A549 (cell line): ENCODE results near the gene TEX51. TPM values are rescaled to one million over a fixed set of nuclear protein-coding genes. Genes with fewer than 3 reads are reported as not detected.

Experiments used
- ATAC-seq, 2 experiments: fragments of 200-7000 bp in 1 of 2; fragments of >200 bp in 1 of 2; cut with Nextera tagmentation in 1 of 2; cut with Tn5 transposase in 1 of 2; 3 replicates each; pipeline versions ENCODE4 v1.8.0 to v1.9.1; 2018 to 2020; ENCODE audit warnings: mild to moderate bottlenecking in 1 of 2, moderate library complexity in 1 of 2
- CTCF ChIA-PET: fragments of 300-600 bp; sonication (Branson Sonifier 250); formaldehyde crosslinking; extraction: SDS; loops from one replicate; lab custom pipeline; 2021; ENCODE audit warnings: antibody characterized with exemption, inconsistent platforms; lab: Yijun Ruan, JAX
- POLR2A ChIA-PET: fragments of 350-600 bp; formaldehyde crosslinking; extraction: SDS; loops from one replicate; lab custom pipeline; 2021; ENCODE audit warnings: antibody characterized with exemption, inconsistent platforms; lab: Yijun Ruan, JAX
- DNase-seq, 2 experiments: peaks; one replicate each; pipeline versions ENCODE4 v3.0.0 to v3.0.0-alpha.2; 2011 to 2016; ENCODE audit warnings: low read depth in 1 of 2, low spot score in 1 of 2
- FAIRE-seq: peaks from 2 replicates; lab custom pipeline; 2011; peaks lifted over from hg19 to GRCh38; lab: Jason Lieb, UNC
- H3K27ac ChIP-seq, 2 experiments: fragments of >200 bp; sonication (Bioruptor Twin); formaldehyde crosslinking; 3 replicates each; pipeline ENCODE4 v1.5.1; 2016 to 2017
- H3K4me1 ChIP-seq: fragments of >200 bp; sonication (Bioruptor Twin); formaldehyde crosslinking; 3 replicates; pipeline ENCODE4 v1.6.1; 2016
- H3K4me2 ChIP-seq: fragments of >200 bp; sonication (Bioruptor Twin); formaldehyde crosslinking; 3 replicates; pipeline ENCODE4 v1.6.1; 2016
- H3K4me3 ChIP-seq: fragments of >200 bp; sonication (Bioruptor Twin); formaldehyde crosslinking; 3 replicates; pipeline ENCODE4 v1.5.1; 2016
- H3K9me3 ChIP-seq: fragments of >200 bp; sonication (Bioruptor Twin); formaldehyde crosslinking; 3 replicates; pipeline ENCODE4 v1.6.1; 2016
- BCL3 ChIP-seq: fragments of >200 bp; sonication (Bioruptor Twin); formaldehyde crosslinking; IDR thresholded peaks from 3 replicates; pipeline ENCODE4 v1.6.1; 2016
- CBX8 ChIP-seq: fragments of 200-600 bp; sonication (generic); IDR thresholded peaks from 2 replicates; pipeline ENCODE4 v1.6.1; 2016
- CEBPB ChIP-seq, 2 experiments: fragments of >200 bp in 1 of 2; sonication (Bioruptor Twin) in 1 of 2; formaldehyde crosslinking in 1 of 2; IDR thresholded peaks; 2 replicates each; pipeline ENCODE4 v1.6.1; 2012 to 2016
- CHD2 ChIP-seq: fragments of 150-350 bp; IDR thresholded peaks from 2 replicates; pipeline ENCODE4 v1.6.1; 2014; ENCODE audit warnings: low read length; ENCODE audit not compliant: partially characterized antibody
- E2F6 ChIP-seq: IDR thresholded peaks from 2 replicates; pipeline ENCODE4 v1.6.1; 2012; ENCODE audit warnings: low read depth, borderline replicate concordance
- ELK1 ChIP-seq: fragments of 150-350 bp; IDR thresholded peaks from 2 replicates; pipeline ENCODE4 v1.6.1; 2014; ENCODE audit warnings: low read depth, mild to moderate bottlenecking, low read length
- EP300 ChIP-seq, 2 experiments: fragments of >200 bp; sonication (Bioruptor Twin); formaldehyde crosslinking; IDR thresholded peaks; 2 replicates in 1 of 2; 3 replicates in 1 of 2; pipeline ENCODE4 v1.6.1; 2016 to 2017
- FOSB ChIP-seq: fragments of 250-450 bp; sonication (Bioruptor Pico); IDR thresholded peaks from 2 replicates; pipeline ENCODE4 v1.5.0; 2020; ENCODE audit warnings: mild to moderate bottlenecking, moderate library complexity
- FOXS1 ChIP-seq: fragments of 250-450 bp; sonication (Bioruptor Pico); IDR thresholded peaks from 2 replicates; pipeline ENCODE4 v1.5.0; 2020; ENCODE audit warnings: mild to moderate bottlenecking, moderate library complexity
- GATA3 ChIP-seq: IDR thresholded peaks from 2 replicates; pipeline ENCODE4 v1.6.1; 2012; ENCODE audit warnings: borderline replicate concordance
- HOXB13 ChIP-seq: fragments of 250-450 bp; sonication (Bioruptor Pico); IDR thresholded peaks from 2 replicates; pipeline ENCODE4 v1.5.0; 2020; ENCODE audit warnings: low read depth, mild to moderate bottlenecking, moderate library complexity
- JUNB ChIP-seq: fragments of >200 bp; sonication (Bioruptor Twin); formaldehyde crosslinking; IDR thresholded peaks from 2 replicates; pipeline ENCODE4 v1.6.1; 2016
- KDM1A ChIP-seq: fragments of 200-600 bp; sonication (generic); IDR thresholded peaks from 2 replicates; pipeline ENCODE4 v1.6.1; 2016; ENCODE audit warnings: low read depth, mild to moderate bottlenecking
- KDM5A ChIP-seq: fragments of 200-600 bp; sonication (generic); IDR thresholded peaks from 2 replicates; pipeline ENCODE4 v1.6.1; 2016; ENCODE audit warnings: antibody characterized with exemption, mild to moderate bottlenecking
- MAFK ChIP-seq: fragments of 450-650 bp; IDR thresholded peaks from 2 replicates; pipeline ENCODE4 v1.6.1; 2014; ENCODE audit not compliant: partially characterized antibody
- NPAS2 ChIP-seq: fragments of 250-450 bp; sonication (Bioruptor Pico); IDR thresholded peaks from 2 replicates; pipeline ENCODE4 v1.8.0; 2022; ENCODE audit warnings: mild to moderate bottlenecking, moderate library complexity, borderline replicate concordance
- PBX3 ChIP-seq: IDR thresholded peaks from 2 replicates; pipeline ENCODE4 v1.6.1; 2012
- PHF8 ChIP-seq: fragments of 200-600 bp; sonication (generic); IDR thresholded peaks from 2 replicates; pipeline ENCODE4 v1.6.1; 2016; ENCODE audit warnings: low read depth, mild to moderate bottlenecking, antibody characterized with exemption, moderate library complexity, borderline replicate concordance
- POLR2A ChIP-seq: IDR thresholded peaks from 2 replicates; pipeline ENCODE4 v1.6.1; 2012; ENCODE audit warnings: mild to moderate bottlenecking, low read length
- POLR2AphosphoS2 ChIP-seq: conservative IDR thresholded peaks from 2 replicates; pipeline ENCODE4 v1.6.1; 2012; ENCODE audit warnings: low read length, improper control_type of control experiment, inconsistent platforms
- REST ChIP-seq: fragments of 200-600 bp; sonication (generic); IDR thresholded peaks from 2 replicates; pipeline ENCODE4 v1.6.1; 2016; ENCODE audit warnings: antibody characterized with exemption, mild to moderate bottlenecking, moderate library complexity
- TFCP2L1 ChIP-seq: fragments of 250-450 bp; sonication (Bioruptor Pico); IDR thresholded peaks from 2 replicates; pipeline ENCODE4 v1.5.0; 2021; ENCODE audit warnings: mild to moderate bottlenecking
- USF2 ChIP-seq: fragments of 450-650 bp; IDR thresholded peaks from 2 replicates; pipeline ENCODE4 v1.6.1; 2014; ENCODE audit warnings: antibody characterized with exemption
- WGBS: methylation state at CpG from one replicate; pipeline ENCODE4 v1.1.6; 2017; ENCODE audit errors: missing lambda C conversion rate; 5-methylcytosine and 5-hydroxymethylcytosine counted together
- polyA plus RNA-seq, 4 experiments: library from polyadenylated mRNA; depleted of rRNA in 3 of 4; stranded (reverse); fragments of >200 nt; fragmentation: RNase III in 1 of 4; extraction: RNeasy Plus Mini Kit Qiagen cat#74134 plus additional on column Dnase treatment in 1 of 4; gene quantifications; 2 replicates in 3 of 4; 3 replicates in 1 of 4; pipeline ENCODE4 v1.2.3, GENCODE V29; 2011 to 2017

The TEX51 gene
- polyA plus RNA-seq, 2 of the 4 experiments (the other 2 are of a cell fraction): not detected

GRCh38 chr2:126893153-126893552, 5.5 kb upstream of the TEX51 start:
- ChIA-PET POLR2A (no interaction called here), CTCF (no interaction called here)
- Histone ChIP-seq H3K4me3 (no peak overlapping the region), H3K27ac (no peak overlapping the region), H3K4me1 (no peaks in the 10 kb centered on the region), H3K4me2 (no peak overlapping the region)
- 41% methylated on average over 4 of the region's 4 CpGs for WGBS
- no peak for DNase-seq
- no peak for FAIRE-seq
- ATAC-seq: no peak
- TF ChIP-seq POLR2A (no peak), ELK1 (no peak), CHD2 (no peak), KDM1A (no peak), POLR2AphosphoS2 (no peak), MAFK (no peak), EP300 (IDR thresholded peaks at IDR 0.05) (no peak), PBX3 (no peak), CEBPB (IDR thresholded peaks at IDR 0.05) (no peak), KDM5A (no peak), TFCP2L1 (no peak), REST (no peak), CBX8 (no peak), NPAS2 (no peak), JUNB (no peak)
- TF ChIP-seq, all 56 proteins: peak for 0
- no peaks in the 10 kb centered on the region for H3K9me3 ChIP-seq

- no peak overlapping the region for H3K4me3 ChIP-seq
- ChIA-PET POLR2A (no interaction called here), CTCF (no interaction called here)
- H3K4me2 ChIP-seq: no peak overlapping the region
- no peaks in the 10 kb centered on the region for H3K4me1 ChIP-seq
- FAIRE-seq (no peak), ATAC-seq (no peak), DNase-seq (no peak)
- TF ChIP-seq BCL3 (no peak), GATA3 (no peak), USF2 (no peak), HOXB13 (CRISPR knock-in tag) (no peak), REST (no peak), E2F6 (no peak), PHF8 (no peak), FOSB (CRISPR knock-in tag) (no peak), FOXS1 (no peak)
- no peak overlapping the region for H3K27ac ChIP-seq
- H3K9me3 ChIP-seq: no peaks in the 10 kb centered on the region
These were observed 5.1 kb upstream of the TEX51 start for GRCh38 chr2:126893606-126894005.
